Progenitor cell of endocrine pancreas (in vitro differentiated cells): Measurements from ENCODE around the gene SOX12. TPM values are rescaled to one million over a fixed set of nuclear protein-coding genes. Genes with fewer than 3 reads are reported as not detected.
A peak's percentile ranks its signal among the peaks of the same experiment; 100 is the strongest.

Experiments
- DNase-seq: peaks from one replicate; pipeline ENCODE4 v3.0.0; 2021; ENCODE audit warnings: low spot score; ENCODE audit not compliant: unreplicated experiment
- H3K27ac Mint-ChIP-seq: 2 replicates; pipeline ENCODE4 v1.8.0; 2021; ENCODE audit warnings: mild to moderate bottlenecking, moderate library complexity, mixed read lengths
- H3K27me3 Mint-ChIP-seq: 2 replicates; pipeline ENCODE4 v1.8.0; 2021; ENCODE audit warnings: mixed read lengths
- H3K36me3 Mint-ChIP-seq: 2 replicates; pipeline ENCODE4 v1.8.0; 2022; ENCODE audit warnings: mixed read lengths; ENCODE audit not compliant: insufficient read depth
- H3K4me1 Mint-ChIP-seq: 2 replicates; pipeline ENCODE4 v1.8.0; 2021; ENCODE audit warnings: low read depth, mixed read lengths
- H3K4me3 Mint-ChIP-seq: 2 replicates; pipeline ENCODE4 v1.8.0; 2021; ENCODE audit warnings: low read depth, mild to moderate bottlenecking, moderate library complexity, mixed read lengths
- H3K9me3 Mint-ChIP-seq: 2 replicates; pipeline ENCODE4 v1.8.0; 2021; ENCODE audit warnings: low read depth, mixed read lengths
- total RNA-seq: library from RNA; stranded (reverse); gene quantifications from 2 replicates; pipeline ENCODE4 v1.2.1, GENCODE V29; 2021
- TF ChIP-seq, protein P1 (sequence below): fragments of 200-600 bp; sonication (generic); IDR thresholded peaks from one replicate; pipeline ENCODE4 v1.5.0; 2021; ENCODE audit warnings: antibody characterized with exemption, mild to moderate bottlenecking; ENCODE audit not compliant: unreplicated experiment

The SOX12 gene
- total RNA-seq, 1 donor from 2014 or later: 59.0 TPM

DNA sequence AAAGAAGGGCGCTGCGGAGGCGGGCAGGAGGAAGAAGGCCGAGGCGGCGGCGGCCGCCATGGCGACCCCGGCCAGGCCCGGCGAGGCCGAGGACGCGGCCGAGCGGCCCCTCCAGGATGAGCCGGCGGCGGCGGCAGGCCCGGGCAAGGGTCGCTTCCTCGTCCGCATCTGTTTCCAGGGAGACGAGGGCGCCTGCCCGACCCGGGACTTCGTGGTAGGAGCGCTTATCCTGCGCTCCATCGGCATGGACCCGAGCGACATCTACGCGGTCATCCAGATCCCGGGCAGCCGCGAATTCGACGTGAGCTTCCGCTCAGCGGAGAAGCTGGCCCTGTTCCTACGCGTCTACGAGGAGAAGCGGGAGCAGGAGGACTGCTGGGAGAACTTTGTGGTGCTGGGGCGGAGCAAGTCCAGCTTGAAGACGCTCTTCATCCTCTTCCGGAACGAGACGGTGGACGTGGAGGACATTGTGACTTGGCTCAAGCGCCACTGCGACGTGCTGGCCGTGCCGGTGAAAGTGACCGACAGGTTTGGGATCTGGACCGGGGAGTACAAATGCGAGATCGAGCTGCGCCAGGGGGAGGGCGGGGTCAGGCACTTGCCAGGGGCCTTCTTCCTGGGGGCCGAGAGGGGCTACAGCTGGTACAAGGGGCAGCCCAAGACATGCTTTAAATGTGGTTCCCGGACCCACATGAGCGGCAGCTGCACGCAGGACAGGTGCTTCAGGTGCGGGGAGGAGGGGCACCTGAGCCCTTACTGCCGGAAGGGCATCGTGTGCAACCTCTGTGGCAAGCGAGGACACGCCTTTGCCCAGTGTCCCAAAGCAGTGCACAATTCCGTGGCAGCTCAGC lies 27.2 kb upstream of the SOX12 start:
- peaks cover 4% of the 10 kb centered on the region for H3K36me3 Mint-ChIP-seq
- peak overlapping the region; percentile 96 for H3K4me3 Mint-ChIP-seq
- TF ChIP-seq, protein P1, sequence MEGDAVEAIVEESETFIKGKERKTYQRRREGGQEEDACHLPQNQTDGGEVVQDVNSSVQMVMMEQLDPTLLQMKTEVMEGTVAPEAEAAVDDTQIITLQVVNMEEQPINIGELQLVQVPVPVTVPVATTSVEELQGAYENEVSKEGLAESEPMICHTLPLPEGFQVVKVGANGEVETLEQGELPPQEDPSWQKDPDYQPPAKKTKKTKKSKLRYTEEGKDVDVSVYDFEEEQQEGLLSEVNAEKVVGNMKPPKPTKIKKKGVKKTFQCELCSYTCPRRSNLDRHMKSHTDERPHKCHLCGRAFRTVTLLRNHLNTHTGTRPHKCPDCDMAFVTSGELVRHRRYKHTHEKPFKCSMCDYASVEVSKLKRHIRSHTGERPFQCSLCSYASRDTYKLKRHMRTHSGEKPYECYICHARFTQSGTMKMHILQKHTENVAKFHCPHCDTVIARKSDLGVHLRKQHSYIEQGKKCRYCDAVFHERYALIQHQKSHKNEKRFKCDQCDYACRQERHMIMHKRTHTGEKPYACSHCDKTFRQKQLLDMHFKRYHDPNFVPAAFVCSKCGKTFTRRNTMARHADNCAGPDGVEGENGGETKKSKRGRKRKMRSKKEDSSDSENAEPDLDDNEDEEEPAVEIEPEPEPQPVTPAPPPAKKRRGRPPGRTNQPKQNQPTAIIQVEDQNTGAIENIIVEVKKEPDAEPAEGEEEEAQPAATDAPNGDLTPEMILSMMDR: no peak
- peak; percentile 19 for DNase-seq
- no peaks in the 10 kb centered on the region for H3K9me3 Mint-ChIP-seq
- peaks cover 4% of the 10 kb centered on the region for H3K27me3 Mint-ChIP-seq
- H3K27ac Mint-ChIP-seq: peak overlapping the region; percentile 97
- H3K4me1 Mint-ChIP-seq: peaks cover 26% of the 10 kb centered on the region

DNA sequence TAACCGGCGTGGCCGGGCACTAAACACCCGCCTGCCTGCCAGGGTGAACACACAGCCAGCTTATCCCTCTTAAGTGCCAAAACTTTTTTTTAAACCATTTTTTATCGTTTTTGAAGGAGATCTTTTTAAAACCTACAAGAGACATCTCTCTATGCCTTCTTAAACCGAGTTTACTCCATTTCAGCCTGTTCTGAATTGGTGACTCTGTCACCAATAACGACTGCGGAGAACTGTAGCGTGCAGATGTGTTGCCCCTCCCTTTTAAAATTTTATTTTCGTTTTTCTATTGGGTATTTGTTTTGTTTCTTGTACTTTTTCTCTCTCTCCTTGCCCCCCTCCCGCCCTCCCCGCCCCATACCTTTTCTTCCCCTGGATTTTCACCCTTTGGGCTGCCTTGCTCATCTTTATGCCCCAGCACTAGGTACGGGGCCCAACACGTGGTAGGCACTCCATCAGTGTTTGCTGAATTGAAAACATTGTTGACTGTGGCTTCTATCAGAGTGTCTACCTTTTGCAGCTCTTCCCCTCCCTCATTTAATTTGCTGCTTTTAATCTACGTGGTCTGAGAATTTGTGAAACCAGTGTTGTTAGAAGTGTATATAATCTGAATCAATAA lies 26.5 kb upstream of the SOX12 start:
- H3K4me1 Mint-ChIP-seq: peaks cover 26% of the 10 kb centered on the region
- H3K4me3 Mint-ChIP-seq: peak overlapping the region; percentile 90
- TF ChIP-seq, protein P1: no peak
- H3K36me3 Mint-ChIP-seq: peaks cover 4% of the 10 kb centered on the region
- peaks cover 4% of the 10 kb centered on the region for H3K27me3 Mint-ChIP-seq
- DNase-seq: no peak
- peak overlapping the region; percentile 97 for H3K27ac Mint-ChIP-seq
- H3K9me3 Mint-ChIP-seq: no peaks in the 10 kb centered on the region

DNA sequence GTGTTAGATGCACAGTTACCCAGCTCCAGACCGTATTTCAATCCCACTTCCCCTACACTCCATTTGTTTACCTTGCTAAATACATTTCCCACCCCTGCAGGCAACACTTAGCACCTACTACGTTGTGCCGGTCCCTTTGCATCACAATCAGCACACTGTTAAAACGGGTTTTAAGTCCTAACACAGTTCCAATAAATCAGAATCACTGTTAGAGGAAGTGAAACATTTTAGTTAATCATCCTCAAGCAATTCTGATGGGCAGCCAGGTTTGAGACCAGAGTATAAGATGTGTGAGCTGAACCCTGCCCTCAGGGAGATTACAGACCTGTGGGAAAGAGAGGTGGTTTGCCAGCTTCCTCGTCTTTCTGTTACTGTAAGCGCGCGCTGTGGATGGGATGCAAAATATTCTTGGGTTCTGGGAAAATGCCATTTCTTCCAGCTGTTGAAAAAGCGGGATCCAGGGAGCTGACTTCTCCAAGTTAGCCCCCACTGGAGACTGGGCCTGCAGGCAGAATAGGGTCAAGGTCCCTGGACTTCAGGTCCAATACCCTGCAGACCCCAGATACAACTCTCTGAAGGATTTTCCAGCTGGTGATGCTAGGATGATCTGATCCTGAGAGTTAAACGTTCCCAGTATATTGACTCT lies 24.9 kb upstream of the SOX12 start:
- Mint-ChIP-seq H3K27me3 (peaks cover 4% of the 10 kb centered on the region), H3K4me1 (peaks cover 26% of the 10 kb centered on the region), H3K4me3 (peak overlapping the region; percentile 58), H3K36me3 (peaks cover 4% of the 10 kb centered on the region), H3K9me3 (no peaks in the 10 kb centered on the region), H3K27ac (peak overlapping the region; percentile 68)
- TF ChIP-seq, protein P1: no peak
- DNase-seq: no peak

DNA sequence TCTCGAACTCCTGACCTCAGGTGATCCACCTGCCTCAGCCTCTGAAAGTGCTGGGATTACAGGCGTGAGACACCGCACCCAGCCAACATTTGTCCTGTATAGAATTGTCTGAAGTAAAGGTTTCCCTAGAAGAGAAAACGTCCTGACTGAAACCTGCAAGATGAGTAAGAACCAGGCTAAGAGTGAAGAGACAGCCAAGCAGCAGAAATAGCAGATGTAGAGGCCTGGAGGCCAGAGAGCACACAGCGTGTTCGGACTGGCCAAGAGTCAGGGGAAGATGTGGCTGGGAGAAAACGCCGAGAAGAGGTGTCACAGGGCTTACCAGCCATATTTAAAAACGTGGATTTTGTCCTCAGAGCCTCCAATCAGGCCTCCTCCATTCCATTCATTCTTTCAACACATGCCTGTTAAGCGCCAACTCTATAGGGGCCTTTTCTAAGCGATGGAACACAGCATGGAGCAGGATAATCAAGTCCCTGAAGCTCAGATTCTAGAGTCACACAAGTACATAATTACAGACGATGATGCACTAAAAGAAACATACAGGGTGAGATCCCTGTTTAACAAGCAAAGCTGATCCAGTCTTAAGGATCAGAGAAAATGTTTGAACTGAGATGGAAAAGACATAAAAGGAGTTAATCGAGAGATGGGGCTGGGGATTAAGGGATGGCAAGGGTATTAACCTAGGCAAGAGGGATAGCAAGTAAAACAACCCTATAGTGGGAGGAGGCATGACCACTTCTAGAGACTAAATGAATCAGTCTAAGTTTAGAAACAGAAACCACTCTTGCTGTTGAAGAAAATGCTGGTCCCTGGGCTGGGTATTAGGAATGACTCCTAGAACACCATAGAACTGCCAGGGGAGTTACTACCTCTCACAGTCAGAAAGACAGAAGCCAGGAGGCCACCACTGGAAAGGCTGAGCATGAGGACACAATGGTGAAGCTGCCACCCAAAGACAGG lies 23.2 kb upstream of the SOX12 start:
- TF ChIP-seq, protein P1: no peak
- Mint-ChIP-seq H3K27ac (no peak overlapping the region), H3K27me3 (no peaks in the 10 kb centered on the region), H3K36me3 (peaks cover 4% of the 10 kb centered on the region), H3K4me1 (peaks cover 22% of the 10 kb centered on the region), H3K4me3 (no peak overlapping the region), H3K9me3 (no peaks in the 10 kb centered on the region)
- DNase-seq: no peak
